ENCODE measurements around the gene STX8. TPM values are rescaled to one million over a fixed set of nuclear protein-coding genes. Genes with fewer than 3 reads are reported as not detected.

STX8 gene
- total RNA-seq, 4 donors from 2014 or later: 69.7 to 129 (median 89.6) TPM

DNA sequence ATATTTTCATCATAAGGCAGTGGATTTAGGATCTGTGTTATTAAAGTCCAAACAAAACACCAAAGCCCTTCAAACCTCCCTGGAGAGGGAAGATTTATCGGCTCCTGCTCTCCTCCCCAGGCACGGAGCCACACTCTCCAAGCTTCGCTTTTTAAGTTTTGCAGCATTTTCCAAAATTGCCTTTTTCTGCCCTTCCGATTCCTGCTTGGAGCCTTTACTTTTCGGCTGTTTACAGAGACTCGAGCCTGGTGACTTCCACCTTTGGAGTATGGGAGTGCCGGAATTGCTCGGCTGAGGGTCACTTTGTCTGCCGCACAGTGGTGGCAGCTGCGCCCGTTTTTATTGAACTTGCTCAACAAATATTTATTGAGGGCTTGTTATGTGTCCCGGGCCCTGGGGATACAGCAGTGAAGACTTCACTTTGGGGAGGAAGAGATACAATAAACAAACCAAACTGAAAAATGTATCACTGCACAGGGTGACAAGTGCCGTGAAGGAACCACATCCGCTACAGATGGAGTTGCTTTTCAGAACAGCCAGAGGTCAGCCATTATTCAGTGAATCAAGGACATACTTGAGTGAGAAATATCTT, 368.8 kb downstream of the STX8 start:
- no peak for TF ChIP-seq CTCF (IDR thresholded peaks at IDR 0.05; ENCODE audit: low read depth)

GRCh38 chr17:9206410-9206703, 369.3 kb downstream of the STX8 start:
- no peak for TF ChIP-seq CTCF (IDR thresholded peaks at IDR 0.05; ENCODE audit: low read depth)

GRCh38 chr17:9205520-9206409, 369.9 kb downstream of the STX8 start:
- no peak for TF ChIP-seq CTCF (IDR thresholded peaks at IDR 0.05; ENCODE audit: low read depth)

GRCh38 chr17:9204637-9205329, 370.8 kb downstream of the STX8 start:
- no peak for TF ChIP-seq CTCF (IDR thresholded peaks at IDR 0.05; ENCODE audit: low read depth)

DNA sequence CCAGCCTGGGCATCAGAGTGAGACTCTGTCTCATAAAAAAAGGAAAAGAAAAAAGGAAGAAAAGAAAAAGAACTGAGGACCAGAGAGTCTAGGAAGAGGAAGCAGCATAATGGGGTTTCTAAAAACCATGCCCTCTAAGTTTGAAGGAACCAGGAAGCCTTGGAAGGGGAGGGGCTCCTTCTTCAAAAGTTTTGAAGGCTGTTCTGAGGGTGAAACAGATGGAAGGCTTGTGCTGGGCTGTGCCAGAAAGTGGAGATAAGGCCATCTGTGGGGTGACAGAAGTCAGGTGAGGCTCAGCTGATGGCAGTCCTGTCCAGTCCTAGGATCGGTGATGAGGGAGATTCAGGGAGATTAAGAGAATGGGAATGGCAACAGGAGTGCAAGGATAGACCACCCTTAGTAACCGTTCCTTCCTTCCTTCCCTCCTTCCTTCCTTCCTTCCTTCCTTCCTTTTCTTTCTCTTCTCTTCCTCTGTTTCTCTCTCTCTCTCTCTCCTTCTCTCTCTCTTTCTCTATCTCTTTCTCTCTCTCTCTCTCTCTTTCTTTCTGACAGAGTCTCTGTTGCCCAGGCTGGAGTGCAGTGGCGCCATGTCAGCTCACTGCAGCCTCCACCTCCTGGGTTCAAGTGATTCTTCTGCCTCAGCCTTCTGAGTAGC, 371.7 kb downstream of the STX8 start:
- TF ChIP-seq CTCF (IDR thresholded peaks at IDR 0.05; ENCODE audit: low read depth): no peak

DNA sequence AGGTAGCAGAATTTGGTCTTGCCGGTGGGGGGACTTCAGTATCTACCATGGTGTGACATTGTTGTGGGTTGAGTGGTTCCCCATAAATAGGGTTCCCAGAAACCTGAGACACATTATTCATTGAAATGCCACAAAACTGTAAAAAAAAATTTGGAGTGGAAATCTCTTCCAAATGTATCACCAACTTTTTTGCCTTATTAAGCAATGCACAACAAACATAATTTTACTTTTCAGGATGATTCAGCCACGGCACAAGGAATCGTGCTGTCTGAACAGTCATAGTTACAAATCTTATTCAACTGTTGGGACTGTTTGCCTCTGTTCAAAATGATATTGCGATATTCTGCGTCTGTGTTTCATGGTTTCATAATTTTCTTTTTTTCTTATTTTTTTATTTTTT, 373.1 kb downstream of the STX8 start:
- no peak for TF ChIP-seq CTCF (IDR thresholded peaks at IDR 0.05; ENCODE audit: low read depth)

Data from subcutaneous adipose tissue (tissue), 4 donors.